Upper lobe of left lung (tissue), 6 donors: ENCODE results near the gene TNNI2. TPM values are rescaled to one million over a fixed set of nuclear protein-coding genes. Genes with fewer than 3 reads are reported as not detected.
A peak's percentile ranks its signal among the peaks of the same experiment; 100 is the strongest.

Source experiments
- ATAC-seq, 2 donors: fragments of 200-7000 bp; cut with Tn5 transposase; one replicate each; pipeline ENCODE4 v1.9.1; 2022; ENCODE audit warnings: mild to moderate bottlenecking in 2 of 2, moderate library complexity in 2 of 2; ENCODE audit not compliant: low FRiP score in 2 of 2
- DNase-seq, 2 donors: peaks; one replicate each; pipeline ENCODE4 v3.0.0-alpha.2; 2019 to 2020
- H3K27ac ChIP-seq, 4 donors: fragments of 200-600 bp; sonication (generic); one replicate each; pipeline ENCODE4 v1.5.1; 2016 to 2019
- H3K27me3 ChIP-seq, 4 donors: fragments of 200-600 bp; sonication (generic); one replicate each; pipeline ENCODE4 v1.5.1; 2017 to 2019
- H3K36me3 ChIP-seq, 4 donors: fragments of 200-600 bp; sonication (generic); one replicate each; pipeline ENCODE4 v1.5.1; 2016 to 2019
- H3K4me1 ChIP-seq, 4 donors: fragments of 200-600 bp; sonication (generic); one replicate each; pipeline ENCODE4 v1.5.1; 2018 to 2019
- H3K4me3 ChIP-seq, 4 donors: fragments of 200-600 bp; sonication (generic); one replicate each; pipeline ENCODE4 v1.5.1; 2017 to 2019; ENCODE audit warnings: mild to moderate bottlenecking in 2 of 4, moderate library complexity in 1 of 4
- H3K9me3 ChIP-seq, 4 donors: fragments of 200-600 bp; sonication (generic); one replicate each; pipeline ENCODE4 v1.5.1; 2018 to 2019
- EP300 ChIP-seq, 4 donors: sonication (generic); formaldehyde crosslinking; IDR thresholded peaks; one replicate each; pipeline ENCODE4 v1.5.1; 2017; ENCODE audit warnings: antibody characterized with exemption in 4 of 4, control low read depth in 2 of 4
- POLR2A ChIP-seq, 4 donors: fragments of 450-650 bp; IDR thresholded peaks; one replicate each; pipeline ENCODE4 v1.5.1; 2016 to 2017; ENCODE audit warnings: antibody characterized with exemption in 4 of 4, mild to moderate bottlenecking in 2 of 4
- POLR2AphosphoS5 ChIP-seq, 2 donors: sonication (generic); formaldehyde crosslinking; IDR thresholded peaks; one replicate each; pipeline ENCODE4 v1.5.1; 2017; ENCODE audit warnings: antibody characterized with exemption in 2 of 2
- WGBS, 2 donors: methylation state at CpG; one replicate each; pipeline ENCODE4 v1.1.5; 2017 to 2018; 5-methylcytosine and 5-hydroxymethylcytosine counted together
- total RNA-seq, 6 donors: library from RNA; depleted of rRNA in 4 of 6; stranded (reverse); fragments of >200 nt in 4 of 6; gene quantifications; one replicate each; pipeline versions ENCODE4 v1.1.0 to v1.2.1, GENCODE V29; 2016 to 2021
- TF ChIP-seq, protein P1 (sequence below), 6 experiments: fragments of 450-650 bp in 4 of 6; fragments of 200-600 bp in 2 of 6; sonication (generic) in 2 of 6; IDR thresholded peaks; one replicate each; pipeline ENCODE4 v1.5.1; 2016 to 2019; ENCODE audit warnings: antibody characterized with exemption in 6 of 6
- donor health status: DM: no; HTN: no; CAD: no; lungs with moderate emphysema.
- donor health status: DM: no; HTN: yes; CAD: no; lungs with severe emphysema.

TNNI2 gene
- total RNA-seq, 6 donors from 2014 or later, result 7.3 to 28.3 (median 16.7) TPM

DNA sequence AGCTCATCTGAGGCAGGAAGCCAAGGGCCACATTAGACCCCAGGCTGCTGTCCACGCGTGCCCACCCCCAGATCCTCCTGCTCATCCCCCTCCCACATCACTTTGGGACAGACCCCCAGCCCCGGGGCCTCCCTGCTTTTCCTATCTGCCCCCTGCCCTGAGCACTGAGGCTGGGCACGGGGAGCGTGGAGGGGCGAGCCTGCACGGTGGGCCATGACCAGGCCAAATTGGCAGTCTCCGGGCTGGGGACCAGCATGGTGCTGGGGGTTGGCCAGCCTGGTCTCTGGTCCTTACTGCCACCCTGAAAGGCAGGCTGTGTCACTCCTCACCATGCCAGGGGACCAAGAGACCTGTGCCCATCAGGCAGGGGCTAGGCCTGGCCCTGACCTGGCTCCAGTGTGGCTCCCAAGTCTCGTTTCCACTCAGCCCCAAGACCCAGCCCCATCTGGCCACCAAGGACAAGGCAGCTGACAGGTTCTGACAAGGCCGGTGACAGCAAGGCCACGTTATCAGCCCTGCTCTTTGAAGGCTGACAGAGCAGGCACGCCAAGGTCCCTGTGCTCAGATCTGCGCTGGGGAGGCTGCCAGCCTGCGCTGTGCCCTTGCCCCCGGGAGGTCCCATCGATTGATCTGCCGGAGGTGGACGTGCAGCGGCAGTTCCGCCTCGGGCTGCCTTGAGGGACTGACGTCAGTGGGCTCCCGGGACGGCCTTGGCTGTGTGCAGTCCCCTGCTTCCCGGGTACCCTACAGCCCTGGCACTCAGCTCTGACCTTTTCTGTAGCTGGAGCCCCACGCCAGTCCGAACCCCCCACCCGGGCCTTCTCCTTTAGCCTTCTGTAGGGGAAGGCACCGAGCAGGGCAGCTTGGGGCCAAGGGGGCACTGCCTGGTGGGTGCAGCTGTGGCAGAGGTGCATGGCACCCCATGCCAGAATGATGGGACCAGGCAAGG is 3.6 kb downstream of the TNNI2 start:
- Histone ChIP-seq H3K4me1 (peaks cover 24 to 43% (median 35%) of the 10 kb centered on the region in 4 donors), H3K4me3 (no peak overlapping the region), H3K9me3 (no peaks in the 10 kb centered on the region), H3K27ac (no peak overlapping the region), H3K36me3 (no peaks in the 10 kb centered on the region), H3K27me3 (no peaks in the 10 kb centered on the region)
- TF ChIP-seq POLR2AphosphoS5 (IDR thresholded peaks at IDR 0.05) (no peak), POLR2A (IDR thresholded peaks at IDR 0.05) (no peak), EP300 (IDR thresholded peaks at IDR 0.05) (no peak)
- TF ChIP-seq, protein P1, sequence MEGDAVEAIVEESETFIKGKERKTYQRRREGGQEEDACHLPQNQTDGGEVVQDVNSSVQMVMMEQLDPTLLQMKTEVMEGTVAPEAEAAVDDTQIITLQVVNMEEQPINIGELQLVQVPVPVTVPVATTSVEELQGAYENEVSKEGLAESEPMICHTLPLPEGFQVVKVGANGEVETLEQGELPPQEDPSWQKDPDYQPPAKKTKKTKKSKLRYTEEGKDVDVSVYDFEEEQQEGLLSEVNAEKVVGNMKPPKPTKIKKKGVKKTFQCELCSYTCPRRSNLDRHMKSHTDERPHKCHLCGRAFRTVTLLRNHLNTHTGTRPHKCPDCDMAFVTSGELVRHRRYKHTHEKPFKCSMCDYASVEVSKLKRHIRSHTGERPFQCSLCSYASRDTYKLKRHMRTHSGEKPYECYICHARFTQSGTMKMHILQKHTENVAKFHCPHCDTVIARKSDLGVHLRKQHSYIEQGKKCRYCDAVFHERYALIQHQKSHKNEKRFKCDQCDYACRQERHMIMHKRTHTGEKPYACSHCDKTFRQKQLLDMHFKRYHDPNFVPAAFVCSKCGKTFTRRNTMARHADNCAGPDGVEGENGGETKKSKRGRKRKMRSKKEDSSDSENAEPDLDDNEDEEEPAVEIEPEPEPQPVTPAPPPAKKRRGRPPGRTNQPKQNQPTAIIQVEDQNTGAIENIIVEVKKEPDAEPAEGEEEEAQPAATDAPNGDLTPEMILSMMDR (IDR thresholded peaks at IDR 0.05), result no peak
- 80 to 96% methylated on average over 1 to 25 of the region's 29 CpGs for WGBS, 2 donors
- ATAC-seq (no peak), DNase-seq (peak in 1 of 2 donors; percentile 77)

DNA sequence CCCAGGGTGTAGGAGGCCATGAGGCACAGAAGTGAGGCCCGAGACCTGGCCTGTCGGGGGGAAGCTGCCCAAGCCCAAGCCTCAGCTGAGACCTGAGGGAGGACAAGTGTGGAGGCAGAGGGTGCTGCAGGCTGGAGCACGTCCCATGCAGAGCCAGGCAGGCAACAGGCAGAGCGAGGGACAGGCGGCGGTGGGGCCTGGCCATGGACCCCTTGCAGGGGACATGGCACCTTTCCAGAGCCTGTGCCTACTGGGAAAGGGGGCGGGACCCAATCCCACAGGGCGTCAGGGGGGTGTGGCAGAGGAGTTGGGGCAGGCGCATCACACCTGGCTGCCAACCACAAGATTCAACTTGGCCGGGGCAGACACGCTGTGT is 4.3 kb downstream of the TNNI2 start:
- Histone ChIP-seq H3K36me3 (no peaks in the 10 kb centered on the region), H3K9me3 (no peaks in the 10 kb centered on the region), H3K27ac (peak overlapping the region in 1 of 4 donors; percentile 55), H3K27me3 (no peaks in the 10 kb centered on the region), H3K4me3 (no peak overlapping the region), H3K4me1 (peaks cover 19 to 38% (median 32%) of the 10 kb centered on the region in 4 donors)
- 79 to 86% methylated on average over 7 to 10 of the region's 11 CpGs for whole genome bisulfite sequencing, 2 donors
- ATAC-seq (no peak), DNase-seq (peak in 1 of 2 donors; percentile 58)
- TF ChIP-seq POLR2A (IDR thresholded peaks at IDR 0.05) (no peak), POLR2AphosphoS5 (IDR thresholded peaks at IDR 0.05) (no peak), EP300 (IDR thresholded peaks at IDR 0.05) (no peak)
- TF ChIP-seq, protein P1 (IDR thresholded peaks at IDR 0.05), result no peak

DNA sequence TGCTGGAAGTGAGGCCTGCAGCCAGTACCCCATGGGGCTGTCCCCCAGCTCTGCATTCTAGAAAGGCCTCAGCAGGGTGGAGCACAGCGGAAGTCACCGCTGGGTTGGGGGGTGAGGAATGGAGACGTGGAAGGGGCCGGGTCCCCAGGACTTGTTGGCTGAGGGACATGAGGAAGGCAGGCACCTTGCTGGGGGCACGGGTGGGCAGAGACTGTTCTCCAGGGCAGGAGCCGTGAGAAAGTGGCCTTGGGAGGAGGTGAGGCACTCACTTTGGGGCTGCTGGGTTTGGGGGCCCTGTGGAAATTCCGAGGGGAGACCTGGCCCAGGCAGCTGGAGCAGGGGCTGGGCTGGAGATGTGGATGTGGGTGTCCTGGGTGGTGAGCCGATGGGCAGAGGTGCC is 5.0 kb downstream of the TNNI2 start:
- WGBS, 2 donors, result 78 to 83% methylated on average over 8 of the region's 8 CpGs
- TF ChIP-seq POLR2A (IDR thresholded peaks at IDR 0.05) (no peak), POLR2AphosphoS5 (IDR thresholded peaks at IDR 0.05) (no peak), EP300 (IDR thresholded peaks at IDR 0.05) (no peak)
- TF ChIP-seq, protein P1 (IDR thresholded peaks at IDR 0.05), result no peak
- peak overlapping the region; percentile 52 to 85 (median 70) for H3K27ac ChIP-seq
- no peaks in the 10 kb centered on the region for H3K9me3 ChIP-seq
- H3K4me1 ChIP-seq, result peaks cover 19 to 41% (median 30%) of the 10 kb centered on the region in 4 donors
- H3K36me3 ChIP-seq, result no peaks in the 10 kb centered on the region
- ATAC-seq (no peak), DNase-seq (no peak)
- H3K27me3 ChIP-seq, result no peaks in the 10 kb centered on the region
- H3K4me3 ChIP-seq, result no peak overlapping the region

DNA sequence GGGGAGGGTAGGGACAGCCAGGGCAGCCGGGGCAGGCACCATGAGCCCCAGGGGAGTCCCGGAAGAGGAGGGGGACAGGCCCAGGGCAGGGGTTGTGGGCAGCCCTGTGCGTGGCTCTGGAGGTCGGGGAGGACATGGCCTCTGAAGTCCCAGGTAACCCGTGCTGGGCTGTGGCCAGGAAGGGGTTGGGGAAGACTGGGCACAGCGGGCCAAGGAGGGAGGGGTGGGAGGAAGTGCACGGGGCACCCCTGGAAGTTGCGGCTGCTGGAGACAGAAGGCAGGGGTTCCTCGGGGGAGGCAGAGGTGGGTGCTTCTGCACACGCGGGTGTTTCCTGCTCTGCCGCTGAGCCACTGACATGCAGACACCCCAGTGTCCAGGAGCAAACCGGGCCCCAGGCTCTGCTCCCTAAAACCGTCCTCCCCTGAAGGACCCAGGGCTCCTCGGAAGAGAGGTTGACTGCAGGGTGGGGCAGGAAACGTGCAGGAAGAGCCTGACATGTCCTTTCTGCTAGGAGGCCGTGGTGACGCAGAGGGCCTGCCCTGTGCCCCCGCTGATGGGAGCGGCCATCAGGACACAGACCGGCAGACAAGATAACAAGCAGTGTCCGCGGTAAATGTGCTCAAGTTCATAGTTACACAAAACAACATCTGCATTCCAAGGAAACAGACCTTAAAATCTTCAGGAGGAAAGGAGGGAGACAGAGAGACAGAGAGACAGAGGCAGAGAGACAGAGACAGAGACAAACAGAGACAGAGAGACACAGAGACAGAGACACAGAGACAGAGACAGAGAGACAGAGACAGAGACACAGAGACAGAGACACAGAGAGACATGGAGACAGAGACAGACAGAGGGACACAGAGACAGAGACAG is 5.7 kb downstream of the TNNI2 start:
- peak overlapping the region; percentile 52 to 85 (median 70) for H3K27ac ChIP-seq
- peak; percentile 73 to 89 for DNase-seq
- TF ChIP-seq EP300 (IDR thresholded peaks at IDR 0.05) (peak in 2 of 4 donors; percentile 6 to 82), POLR2AphosphoS5 (IDR thresholded peaks at IDR 0.05) (peak; percentile 39 to 53), POLR2A (IDR thresholded peaks at IDR 0.05) (peak in 1 of 4 donors; percentile 36)
- TF ChIP-seq, protein P1 (IDR thresholded peaks at IDR 0.05), result no peak

More for the DNA sequence above, 5.7 kb downstream of the TNNI2 start:
- Histone ChIP-seq H3K4me3 (peak overlapping the region in 1 of 4 donors; percentile 3), H3K9me3 (no peaks in the 10 kb centered on the region), H3K36me3 (no peaks in the 10 kb centered on the region), H3K4me1 (peaks cover 19 to 38% (median 30%) of the 10 kb centered on the region in 4 donors), H3K27me3 (no peaks in the 10 kb centered on the region)
- 29 to 34% methylated on average over 13 to 23 of the region's 23 CpGs for WGBS, 2 donors
- peak; percentile 46 to 76 for ATAC-seq
